Chondrocyte (in vitro differentiated cells): ENCODE measurements around the gene TC2N. TPM values are rescaled to one million over a fixed set of nuclear protein-coding genes. Genes with fewer than 3 reads are reported as not detected.
A peak's percentile ranks its signal among the peaks of the same experiment; 100 is the strongest.
"Not testable (repeated sequence)": the region's sequence is repeated elsewhere in the genome, so short reads cannot be mapped to it uniquely, and the experiment has no call there.

ENCODE experiments used
- DNase-seq: peaks from one replicate; pipeline ENCODE4 v3.0.0; 2021; ENCODE audit warnings: mixed read lengths, low spot score
- H3K27ac Mint-ChIP-seq: one replicate; pipeline ENCODE4 v1.8.0; 2021; ENCODE audit warnings: mild to moderate bottlenecking, moderate library complexity, mixed read lengths; ENCODE audit not compliant: unreplicated experiment
- H3K27me3 Mint-ChIP-seq: 2 replicates; pipeline ENCODE4 v1.8.0; 2021; ENCODE audit warnings: low read depth, mixed read lengths
- H3K36me3 Mint-ChIP-seq: 2 replicates; pipeline ENCODE4 v1.8.0; 2021; ENCODE audit warnings: low read depth, mixed read lengths
- H3K4me1 Mint-ChIP-seq: 2 replicates; pipeline ENCODE4 v1.8.0; 2021; ENCODE audit warnings: low read depth, mild to moderate bottlenecking, mixed read lengths
- H3K4me3 Mint-ChIP-seq: one replicate; pipeline ENCODE4 v1.8.0; 2021; ENCODE audit warnings: mild to moderate bottlenecking, moderate library complexity, mixed read lengths; ENCODE audit not compliant: unreplicated experiment
- H3K9me3 Mint-ChIP-seq: 2 replicates; pipeline ENCODE4 v1.8.0; 2021; ENCODE audit warnings: low read depth, mixed read lengths
- total RNA-seq: library from RNA; stranded (reverse); gene quantifications from 3 replicates; pipeline ENCODE4 v1.2.1, GENCODE V29; 2021
- TF ChIP-seq, protein P1 (sequence below): fragments of 200-600 bp; sonication (generic); IDR thresholded peaks from 2 replicates; pipeline ENCODE4 v1.5.0; 2021; ENCODE audit warnings: antibody characterized with exemption, mild to moderate bottlenecking, moderate library complexity

Gene TC2N
- total RNA-seq, 1 donor from 2014 or later: 11.2 TPM

DNA sequence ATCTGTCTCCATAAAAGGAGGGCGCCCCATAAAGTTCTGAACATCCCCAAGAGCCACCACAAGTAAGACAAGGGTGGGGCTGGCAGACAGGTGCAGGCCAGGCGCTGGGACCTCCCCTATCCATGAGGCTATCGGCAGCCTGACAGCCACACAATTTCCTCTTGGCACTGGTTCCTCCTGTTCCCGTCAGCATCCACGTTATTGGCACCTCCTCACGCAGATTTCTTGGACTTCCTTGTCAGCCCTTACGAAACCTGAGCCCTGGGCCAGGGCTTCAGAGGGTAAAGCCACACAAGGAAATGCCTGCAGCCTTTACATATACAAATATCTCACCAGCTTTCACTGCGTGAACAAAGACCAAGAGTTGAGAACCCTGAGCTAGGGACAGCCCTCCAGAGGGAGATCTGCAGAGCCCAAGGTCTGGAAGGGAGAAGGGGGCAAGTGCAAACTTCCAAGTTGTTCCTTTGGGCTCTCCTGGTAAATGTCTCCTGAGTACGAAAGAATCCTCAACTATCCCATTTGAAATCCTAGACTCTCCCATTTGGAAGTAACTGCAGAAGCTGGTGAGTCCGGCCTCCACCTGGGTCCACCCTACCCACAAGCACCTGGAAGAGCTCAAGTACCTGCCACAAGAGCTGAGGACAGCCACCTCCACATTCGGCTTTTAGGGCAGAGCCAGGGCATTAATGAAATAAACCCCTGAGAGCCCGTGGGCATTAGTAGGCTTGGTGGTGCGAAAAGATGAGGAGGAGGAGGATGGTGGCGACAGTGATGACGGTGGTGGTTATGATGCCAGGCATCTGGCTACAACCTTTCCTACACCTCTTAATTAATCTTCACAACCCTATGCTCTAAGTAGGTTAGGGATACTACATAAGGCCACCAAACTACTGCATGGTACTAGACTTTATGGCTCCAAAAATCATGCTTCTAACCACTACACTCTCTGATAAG is 5.5 kb upstream of the TC2N start:
- no peak overlapping the region for H3K4me3 Mint-ChIP-seq
- no peak for DNase-seq
- no peaks in the 10 kb centered on the region for H3K9me3 Mint-ChIP-seq
- H3K4me1 Mint-ChIP-seq: peaks cover 51% of the 10 kb centered on the region
- peak overlapping the region; percentile 49 for H3K27ac Mint-ChIP-seq
- H3K27me3 Mint-ChIP-seq: no peaks in the 10 kb centered on the region
- H3K36me3 Mint-ChIP-seq: peaks cover 81% of the 10 kb centered on the region
- TF ChIP-seq, protein P1, sequence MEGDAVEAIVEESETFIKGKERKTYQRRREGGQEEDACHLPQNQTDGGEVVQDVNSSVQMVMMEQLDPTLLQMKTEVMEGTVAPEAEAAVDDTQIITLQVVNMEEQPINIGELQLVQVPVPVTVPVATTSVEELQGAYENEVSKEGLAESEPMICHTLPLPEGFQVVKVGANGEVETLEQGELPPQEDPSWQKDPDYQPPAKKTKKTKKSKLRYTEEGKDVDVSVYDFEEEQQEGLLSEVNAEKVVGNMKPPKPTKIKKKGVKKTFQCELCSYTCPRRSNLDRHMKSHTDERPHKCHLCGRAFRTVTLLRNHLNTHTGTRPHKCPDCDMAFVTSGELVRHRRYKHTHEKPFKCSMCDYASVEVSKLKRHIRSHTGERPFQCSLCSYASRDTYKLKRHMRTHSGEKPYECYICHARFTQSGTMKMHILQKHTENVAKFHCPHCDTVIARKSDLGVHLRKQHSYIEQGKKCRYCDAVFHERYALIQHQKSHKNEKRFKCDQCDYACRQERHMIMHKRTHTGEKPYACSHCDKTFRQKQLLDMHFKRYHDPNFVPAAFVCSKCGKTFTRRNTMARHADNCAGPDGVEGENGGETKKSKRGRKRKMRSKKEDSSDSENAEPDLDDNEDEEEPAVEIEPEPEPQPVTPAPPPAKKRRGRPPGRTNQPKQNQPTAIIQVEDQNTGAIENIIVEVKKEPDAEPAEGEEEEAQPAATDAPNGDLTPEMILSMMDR: no peak

DNA sequence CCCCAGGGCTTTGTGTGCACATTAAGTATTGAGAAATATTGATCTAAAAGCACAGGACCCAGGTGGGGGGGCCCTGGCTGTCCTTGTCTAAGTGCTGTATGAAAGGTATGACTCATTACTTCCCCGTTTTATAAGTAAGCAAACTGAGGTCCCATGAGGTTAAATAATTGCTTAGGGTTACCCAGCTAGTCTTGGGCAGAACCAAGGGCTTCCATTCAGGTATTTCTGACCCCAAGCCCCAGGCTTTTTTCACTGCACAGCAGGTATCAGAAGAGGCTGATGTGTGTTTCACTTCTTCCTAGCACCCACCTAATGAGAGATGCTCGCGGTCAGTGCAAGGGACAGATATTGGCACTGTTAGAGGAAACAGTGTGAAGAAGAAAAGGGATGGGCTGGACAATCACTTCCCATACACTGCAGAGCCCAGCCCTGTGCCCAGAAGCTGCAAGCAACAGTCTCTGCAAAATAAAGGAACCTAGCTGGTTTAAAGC is 4.7 kb upstream of the TC2N start:
- H3K27ac Mint-ChIP-seq: peak overlapping the region; percentile 57
- H3K27me3 Mint-ChIP-seq: no peaks in the 10 kb centered on the region
- H3K4me3 Mint-ChIP-seq: no peak overlapping the region
- no peaks in the 10 kb centered on the region for H3K9me3 Mint-ChIP-seq
- H3K36me3 Mint-ChIP-seq: peaks cover 81% of the 10 kb centered on the region
- peaks cover 57% of the 10 kb centered on the region for H3K4me1 Mint-ChIP-seq
- no peak for DNase-seq
- TF ChIP-seq, protein P1: no peak

DNA sequence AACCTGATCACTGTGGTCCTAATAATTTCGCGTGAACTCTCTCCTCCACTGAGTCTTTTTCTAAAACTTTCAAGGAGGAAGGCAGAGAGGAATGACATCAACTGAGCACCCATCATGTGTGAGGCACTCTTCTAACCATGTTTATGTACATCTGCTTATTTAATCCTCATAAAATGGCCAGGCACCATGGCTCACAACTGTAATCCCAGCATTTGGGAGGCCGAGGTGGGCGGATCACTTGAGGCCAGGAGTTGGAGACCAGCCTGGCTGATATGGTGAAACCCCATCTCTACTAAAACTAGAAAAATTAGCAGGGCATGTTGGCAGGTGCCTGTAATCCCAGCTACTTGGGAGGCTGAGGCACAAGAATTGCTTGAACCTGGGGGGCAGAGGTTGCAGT is 4.1 kb upstream of the TC2N start:
- not testable (repeated sequence) for H3K27me3 Mint-ChIP-seq, DNase-seq, H3K9me3 Mint-ChIP-seq, H3K4me3 Mint-ChIP-seq
- Mint-ChIP-seq H3K4me1 (peaks cover 64% of the 10 kb centered on the region), H3K36me3 (peaks cover 78% of the 10 kb centered on the region), H3K27ac (peak overlapping the region; percentile 17)

DNA sequence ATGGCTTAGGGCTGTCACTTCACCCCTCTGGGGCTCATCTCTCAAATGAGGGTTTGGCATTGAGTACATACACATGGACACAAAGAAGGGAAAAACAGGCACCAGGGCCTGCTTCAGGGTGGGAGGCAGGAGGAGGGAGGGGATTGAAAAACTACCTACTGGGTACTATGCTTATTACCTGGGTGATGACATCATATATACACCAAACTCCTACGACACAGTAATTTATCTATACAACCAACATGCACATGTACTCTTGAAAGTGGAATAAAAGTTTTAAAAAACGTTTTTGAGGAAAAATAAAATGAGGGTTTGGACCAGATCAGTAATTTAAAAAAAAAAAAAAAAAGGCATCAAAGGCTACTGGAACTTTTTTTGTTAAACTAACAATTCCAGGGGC is 3.6 kb upstream of the TC2N start:
- no peaks in the 10 kb centered on the region for H3K27me3 Mint-ChIP-seq
- no peak overlapping the region for H3K4me3 Mint-ChIP-seq
- peaks cover 77% of the 10 kb centered on the region for H3K36me3 Mint-ChIP-seq
- H3K9me3 Mint-ChIP-seq: no peaks in the 10 kb centered on the region
- peaks cover 69% of the 10 kb centered on the region for H3K4me1 Mint-ChIP-seq
- H3K27ac Mint-ChIP-seq: no peak overlapping the region
- no peak for DNase-seq
- TF ChIP-seq, protein P1: no peak

DNA sequence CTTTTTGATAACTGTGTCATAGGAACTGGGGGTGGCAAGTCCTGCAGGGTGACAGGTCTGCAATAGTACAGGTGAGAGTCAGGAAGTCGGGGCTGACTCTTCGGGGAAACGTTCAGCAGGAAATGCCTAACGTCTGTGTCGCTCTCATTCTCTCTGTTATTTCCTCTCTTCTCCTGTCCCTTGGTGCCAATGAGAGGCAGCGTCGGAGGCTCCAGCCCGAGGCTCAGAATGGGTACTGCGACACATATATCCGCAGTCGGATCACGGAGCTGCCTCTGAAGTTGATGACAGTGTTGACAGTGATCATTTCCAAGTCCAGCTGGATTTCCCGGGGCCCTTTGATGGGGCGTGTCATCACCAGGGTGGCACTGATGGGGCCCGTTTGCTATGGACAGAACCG is 2.7 kb upstream of the TC2N start:
- Mint-ChIP-seq H3K27me3 (no peaks in the 10 kb centered on the region), H3K27ac (peak overlapping the region; percentile 88), H3K36me3 (peaks cover 70% of the 10 kb centered on the region), H3K9me3 (no peaks in the 10 kb centered on the region), H3K4me3 (no peak overlapping the region), H3K4me1 (peaks cover 70% of the 10 kb centered on the region)
- TF ChIP-seq, protein P1: no peak
- DNase-seq: no peak
